Caco-2 (cell line): ENCODE data around the gene FILIP1. TPM values are rescaled to one million over a fixed set of nuclear protein-coding genes. Genes with fewer than 3 reads are reported as not detected.

ENCODE experiments used
- BruUV-seq: library from RNA; stranded (reverse); fragments of 400-500 nt; replicated peaks from 2 replicates; lab custom pipeline; 2021; lab: Mats Ljungman, UMichigan
- CTCF ChIA-PET: fragments of 300-600 bp; sonication (Branson Sonifier 250); formaldehyde crosslinking; loops from one replicate; lab custom pipeline; 2022; ENCODE audit warnings: antibody characterized with exemption; lab: Charles Lee
- POLR2A ChIA-PET: fragments of 300-600 bp; sonication (Branson Sonifier 250); formaldehyde crosslinking; loops from one replicate; lab custom pipeline; 2022; ENCODE audit warnings: antibody characterized with exemption; lab: Charles Lee
- DNase-seq, 2 experiments: peaks; one replicate each; pipeline versions ENCODE4 v3.0.0 to v3.0.0-alpha.2; 2020 to 2022
- H3K27me3 ChIP-seq: replicated peaks from 2 replicates; pipeline ENCODE4 v1.6.0; 2011; ENCODE audit warnings: low read length; ENCODE audit not compliant: control insufficient read depth, insufficient read depth
- H3K36me3 ChIP-seq: 2 replicates; pipeline ENCODE4 v1.5.1; 2011; ENCODE audit warnings: low read length; ENCODE audit not compliant: control insufficient read depth, insufficient read depth
- H3K4me1 ChIP-seq: fragments of 250-450 bp; sonication (Bioruptor Pico); 2 replicates; pipeline ENCODE4 v1.5.1; 2020; ENCODE audit warnings: mild to moderate bottlenecking
- H3K4me3 ChIP-seq: 2 replicates; pipeline ENCODE4 v1.5.1; 2011; ENCODE audit warnings: low read depth, mild to moderate bottlenecking, control low read depth, low read length
- H3K9me3 ChIP-seq: fragments of 250-450 bp; sonication (Bioruptor Pico); 2 replicates; pipeline ENCODE4 v1.5.1; 2020; ENCODE audit warnings: mild to moderate bottlenecking, moderate library complexity
- H3K27ac Mint-ChIP-seq: one replicate; pipeline ENCODE4 v1.8.0; 2022; ENCODE audit warnings: mixed read lengths; ENCODE audit not compliant: unreplicated experiment
- H3K27me3 Mint-ChIP-seq: one replicate; pipeline ENCODE4 v1.8.0; 2022; ENCODE audit warnings: mixed read lengths; ENCODE audit not compliant: insufficient read depth, unreplicated experiment
- H3K36me3 Mint-ChIP-seq: one replicate; pipeline ENCODE4 v1.8.0; 2022; ENCODE audit warnings: mild to moderate bottlenecking, mixed read lengths; ENCODE audit not compliant: insufficient read depth, unreplicated experiment
- H3K4me1 Mint-ChIP-seq: one replicate; pipeline ENCODE4 v1.8.0; 2022; ENCODE audit warnings: low read depth, mixed read lengths; ENCODE audit not compliant: unreplicated experiment
- H3K4me3 Mint-ChIP-seq: one replicate; pipeline ENCODE4 v1.8.0; 2022; ENCODE audit warnings: mild to moderate bottlenecking, moderate library complexity, mixed read lengths; ENCODE audit not compliant: unreplicated experiment
- H3K9me3 Mint-ChIP-seq: one replicate; pipeline ENCODE4 v1.8.0; 2022; ENCODE audit warnings: mixed read lengths; ENCODE audit not compliant: unreplicated experiment
- CTCF ChIP-seq, 2 experiments: fragments of 200-600 bp in 1 of 2; IDR thresholded peaks; 1 replicate in 1 of 2; 2 replicates in 1 of 2; pipeline versions ENCODE4 v1.5.1 to v1.8.0; 2011 to 2022; ENCODE audit warnings: antibody characterized with exemption in 1 of 2, control low read depth in 1 of 2, inconsistent platforms in 1 of 2, low read depth in 1 of 2, low read length in 1 of 2, mild to moderate bottlenecking in 1 of 2, moderate library complexity in 1 of 2; ENCODE audit not compliant: insufficient read depth in 1 of 2, severe bottlenecking in 1 of 2, unreplicated experiment in 1 of 2
- intact Hi-C: fragments of 100-400 bp; cut with micrococcal nuclease; formaldehyde crosslinking; loops from one replicate; pipeline ENCODE4 v1.10.0; 2022; ENCODE audit not compliant: unreplicated experiment
- total RNA-seq: library from RNA; stranded (reverse); gene quantifications from 2 replicates; pipeline ENCODE4 v1.2.3, GENCODE V29; 2022

The FILIP1 gene
- total RNA-seq, 1 experiment from 2014 or later = 0.07 TPM

- Histone ChIP-seq H3K36me3 (no peaks in the 10 kb centered on the region), H3K4me3 (no peak overlapping the region), H3K9me3 (no peaks in the 10 kb centered on the region), H3K27me3 (no peaks in the 10 kb centered on the region), H3K4me1 (no peaks in the 10 kb centered on the region)
- CTCF ChIA-PET = no interaction called here
- Mint-ChIP-seq H3K9me3 (no peaks in the 10 kb centered on the region), H3K27ac (no peak overlapping the region), H3K27me3 (peaks cover 3% of the 10 kb centered on the region), H3K36me3 (no peaks in the 10 kb centered on the region), H3K4me3 (no peak overlapping the region), H3K4me1 (no peaks in the 10 kb centered on the region)
- POLR2A ChIA-PET = no interaction called here
- DNase-seq = no peak
- intact Hi-C loops = no loop called here
- TF ChIP-seq CTCF (IDR thresholded peaks at IDR 0.05; ENCODE audit: insufficient read depth in 1 of 2, low read depth in 1 of 2, low read length in 1 of 2, severe bottlenecking in 1 of 2, unreplicated experiment in 1 of 2) = no peak
- BruUV-seq = no TSS peak
These were observed 43.9 kb downstream of the FILIP1 start for GRCh38 chr6:75449630-75450206.

GRCh38 chr6:75446241-75446880 lies 47.2 kb downstream of the FILIP1 start:
- Histone ChIP-seq H3K36me3 (no peaks in the 10 kb centered on the region), H3K9me3 (no peaks in the 10 kb centered on the region), H3K4me1 (no peaks in the 10 kb centered on the region), H3K27me3 (no peaks in the 10 kb centered on the region), H3K4me3 (no peak overlapping the region)
- no TSS peak for BruUV-seq
- ChIA-PET CTCF (no interaction called here), POLR2A (no interaction called here)
- Mint-ChIP-seq H3K9me3 (peaks cover 9% of the 10 kb centered on the region), H3K36me3 (no peaks in the 10 kb centered on the region), H3K27ac (no peak overlapping the region), H3K27me3 (peaks cover 3% of the 10 kb centered on the region), H3K4me3 (no peak overlapping the region), H3K4me1 (no peaks in the 10 kb centered on the region)
- no peak for TF ChIP-seq CTCF (IDR thresholded peaks at IDR 0.05; ENCODE audit: insufficient read depth in 1 of 2, low read depth in 1 of 2, low read length in 1 of 2, severe bottlenecking in 1 of 2, unreplicated experiment in 1 of 2)
- intact Hi-C loops = no loop called here
- no peak for DNase-seq

GRCh38 chr6:75445738-75446137 lies 47.9 kb downstream of the FILIP1 start:
- Histone ChIP-seq H3K4me1 (no peaks in the 10 kb centered on the region), H3K36me3 (no peaks in the 10 kb centered on the region), H3K27me3 (no peaks in the 10 kb centered on the region), H3K9me3 (no peaks in the 10 kb centered on the region), H3K4me3 (no peak overlapping the region)
- intact Hi-C loops = no loop called here
- TF ChIP-seq CTCF (IDR thresholded peaks at IDR 0.05; ENCODE audit: insufficient read depth in 1 of 2, low read depth in 1 of 2, low read length in 1 of 2, severe bottlenecking in 1 of 2, unreplicated experiment in 1 of 2) = no peak
- H3K4me1 Mint-ChIP-seq = no peaks in the 10 kb centered on the region
- H3K36me3 Mint-ChIP-seq = no peaks in the 10 kb centered on the region
- peaks cover 9% of the 10 kb centered on the region for H3K9me3 Mint-ChIP-seq
- ChIA-PET CTCF (no interaction called here), POLR2A (no interaction called here)
- no peak overlapping the region for H3K27ac Mint-ChIP-seq
- no TSS peak for BruUV-seq
- peaks cover 3% of the 10 kb centered on the region for H3K27me3 Mint-ChIP-seq
- no peak overlapping the region for H3K4me3 Mint-ChIP-seq
- DNase-seq = no peak
